Kidney (tissue), 14 donors: Measurements from ENCODE around the gene KREMEN2. TPM values are rescaled to one million over a fixed set of nuclear protein-coding genes. Genes with fewer than 3 reads are reported as not detected.

Experiments used
- DNase-seq, 5 donors: peaks; one replicate each; pipeline ENCODE4 v3.0.0-alpha.2; 2013 to 2020
- FAIRE-seq: peaks from 2 replicates; lab custom pipeline; 2012; peaks lifted over from hg19 to GRCh38; lab: Jason Lieb, UNC
- H3K27ac ChIP-seq, 2 donors: one replicate each; pipeline ENCODE4 v1.7.0; 2013; ENCODE audit warnings: low read depth in 2 of 2, low read length in 2 of 2, inconsistent platforms in 1 of 2
- H3K27me3 ChIP-seq: one replicate; pipeline ENCODE4 v1.7.1; 2013; ENCODE audit warnings: low read length, inconsistent platforms; ENCODE audit not compliant: control insufficient read depth, insufficient read depth
- H3K36me3 ChIP-seq, 3 donors: one replicate each; pipeline versions ENCODE4 v1.7.0 to v1.7.1; 2013; ENCODE audit warnings: low read length in 3 of 3, control low read depth in 1 of 3, inconsistent platforms in 1 of 3; ENCODE audit not compliant: insufficient read depth in 3 of 3, control insufficient read depth in 2 of 3
- H3K4me1 ChIP-seq, 3 donors: one replicate each; pipeline versions ENCODE4 v1.7.0 to v1.7.1; 2013; ENCODE audit warnings: low read length in 3 of 3, inconsistent platforms in 1 of 3, low read depth in 1 of 3; ENCODE audit not compliant: control insufficient read depth in 2 of 3, insufficient read depth in 2 of 3
- H3K4me3 ChIP-seq, 3 donors: one replicate each; pipeline versions ENCODE4 v1.7.0 to v1.8.1; 2013; ENCODE audit warnings: low read length in 3 of 3, control low read depth in 1 of 3, inconsistent platforms in 1 of 3
- H3K9ac ChIP-seq, 3 donors: one replicate each; pipeline versions ENCODE4 v1.7.0 to v1.7.1; 2013; ENCODE audit warnings: low read length in 3 of 3, control low read depth in 1 of 3, inconsistent platforms in 1 of 3
- H3K9me3 ChIP-seq, 3 donors: one replicate each; pipeline versions ENCODE4 v1.7.0 to v1.7.1; 2013; ENCODE audit warnings: low read length in 3 of 3, control low read depth in 1 of 3, inconsistent platforms in 1 of 3; ENCODE audit not compliant: control insufficient read depth in 2 of 3, insufficient read depth in 1 of 3
- intact Hi-C: fragments of 100-400 bp; cut with DNase I; formaldehyde crosslinking; loops from one replicate; pipeline ENCODE4 v1.11.1; 2022
- polyA plus RNA-seq: library from polyadenylated mRNA; stranded (reverse); fragments of 350-450 nt; fragmentation: Illumina TruSeq; extraction: RNeasy Lipid Tissue Mini Kit (QIAGEN cat#74804); gene quantifications from one replicate; pipeline ENCODE4 v1.2.3, GENCODE V29; 2014; ENCODE audit warnings: low read depth, low replicate concordance; ENCODE audit not compliant: insufficient read depth
- total RNA-seq: library from RNA; stranded (reverse); fragmentation: NEBNext Ultra II Directional; extraction: Animal tissue kit (Norgen Biotek cat#: 25700); gene quantifications from one replicate; pipeline ENCODE4 v1.2.1, GENCODE V29; 2021
- TF ChIP-seq, protein P1 (sequence below): IDR thresholded peaks from 3 replicates; pipeline ENCODE4 v1.5.1; 2012; ENCODE audit warnings: mild to moderate bottlenecking, moderate library complexity, borderline replicate concordance; ENCODE audit not compliant: insufficient read depth; ENCODE audit errors: extremely low read depth
- donor health status: control.
- donor health status: control.
- donor health status: control.
- donor health status: control.
- donor health status: control.
- donor health status: DM: yes; HTN: yes; CAD: no.
- donor health status: Normal renal cell carcinoma (clear cell type).

KREMEN2 gene
- total and polyA plus RNA-seq, 2 donors from 2014 or later: not detected

DNA sequence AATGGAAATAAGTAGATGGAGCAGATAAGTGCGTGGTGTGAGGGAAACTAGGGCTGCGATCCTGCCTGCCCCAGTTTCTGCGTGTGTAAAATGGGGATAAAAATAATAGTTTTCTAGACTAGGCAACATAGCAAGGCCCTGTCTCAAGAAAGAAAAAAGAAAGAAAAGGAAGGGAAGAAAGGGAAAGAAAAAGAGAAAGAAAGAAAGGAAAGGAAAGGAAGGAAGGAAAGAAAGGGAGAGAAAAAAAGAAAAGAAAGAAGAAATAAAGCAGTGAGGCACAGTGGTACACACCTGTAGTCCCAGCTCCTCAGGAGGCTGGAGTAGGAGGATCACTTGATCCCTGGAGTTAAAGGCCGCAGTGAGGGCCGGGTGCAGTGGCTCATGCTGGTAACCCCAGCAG, 18.3 kb downstream of the KREMEN2 start:
- intact Hi-C loops: no loop called here
- FAIRE-seq (no peak), DNase-seq (no peak)
- Histone ChIP-seq H3K27me3 (no peaks in the 10 kb centered on the region), H3K9ac (no peak overlapping the region), H3K9me3 (no peaks in the 10 kb centered on the region), H3K27ac (no peak overlapping the region), H3K36me3 (no peaks in the 10 kb centered on the region), H3K4me1 (peaks cover 0 to 6% (median 0%) of the 10 kb centered on the region in 3 donors), H3K4me3 (no peak overlapping the region)
- TF ChIP-seq, protein P1, sequence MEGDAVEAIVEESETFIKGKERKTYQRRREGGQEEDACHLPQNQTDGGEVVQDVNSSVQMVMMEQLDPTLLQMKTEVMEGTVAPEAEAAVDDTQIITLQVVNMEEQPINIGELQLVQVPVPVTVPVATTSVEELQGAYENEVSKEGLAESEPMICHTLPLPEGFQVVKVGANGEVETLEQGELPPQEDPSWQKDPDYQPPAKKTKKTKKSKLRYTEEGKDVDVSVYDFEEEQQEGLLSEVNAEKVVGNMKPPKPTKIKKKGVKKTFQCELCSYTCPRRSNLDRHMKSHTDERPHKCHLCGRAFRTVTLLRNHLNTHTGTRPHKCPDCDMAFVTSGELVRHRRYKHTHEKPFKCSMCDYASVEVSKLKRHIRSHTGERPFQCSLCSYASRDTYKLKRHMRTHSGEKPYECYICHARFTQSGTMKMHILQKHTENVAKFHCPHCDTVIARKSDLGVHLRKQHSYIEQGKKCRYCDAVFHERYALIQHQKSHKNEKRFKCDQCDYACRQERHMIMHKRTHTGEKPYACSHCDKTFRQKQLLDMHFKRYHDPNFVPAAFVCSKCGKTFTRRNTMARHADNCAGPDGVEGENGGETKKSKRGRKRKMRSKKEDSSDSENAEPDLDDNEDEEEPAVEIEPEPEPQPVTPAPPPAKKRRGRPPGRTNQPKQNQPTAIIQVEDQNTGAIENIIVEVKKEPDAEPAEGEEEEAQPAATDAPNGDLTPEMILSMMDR: no peak

DNA sequence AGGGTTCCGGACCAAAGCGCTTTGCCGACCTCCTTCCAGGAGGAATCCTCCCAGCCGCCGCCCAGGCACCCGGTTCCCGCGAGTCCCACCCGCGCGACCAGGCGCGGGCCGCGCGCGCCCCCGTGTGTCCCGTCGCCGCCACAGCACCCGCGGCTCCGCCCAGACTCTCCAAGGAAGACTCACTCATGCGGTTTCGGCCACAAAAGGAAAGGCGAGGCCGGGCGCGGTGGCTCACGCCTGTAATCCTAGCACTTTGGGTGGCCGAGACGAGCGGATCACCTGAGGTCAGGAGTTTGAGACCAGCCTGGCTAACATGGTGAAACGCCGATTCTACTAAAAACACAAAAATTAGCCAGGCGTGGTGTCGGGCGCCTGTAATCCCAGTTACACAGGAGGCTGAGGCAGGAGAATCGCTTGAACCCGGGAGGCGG, 19.6 kb downstream of the KREMEN2 start:
- TF ChIP-seq, protein P1: peak; percentile 89
- Histone ChIP-seq H3K4me1 (peaks cover 0 to 6% (median 0%) of the 10 kb centered on the region in 3 donors), H3K9me3 (no peaks in the 10 kb centered on the region), H3K27me3 (no peaks in the 10 kb centered on the region), H3K4me3 (no peak overlapping the region), H3K36me3 (no peaks in the 10 kb centered on the region), H3K27ac (no peak overlapping the region), H3K9ac (no peak overlapping the region)
- FAIRE-seq: no peak
- intact Hi-C loops: no loop called here
- DNase-seq: peak; percentile 85 to 93 (median 91)

DNA sequence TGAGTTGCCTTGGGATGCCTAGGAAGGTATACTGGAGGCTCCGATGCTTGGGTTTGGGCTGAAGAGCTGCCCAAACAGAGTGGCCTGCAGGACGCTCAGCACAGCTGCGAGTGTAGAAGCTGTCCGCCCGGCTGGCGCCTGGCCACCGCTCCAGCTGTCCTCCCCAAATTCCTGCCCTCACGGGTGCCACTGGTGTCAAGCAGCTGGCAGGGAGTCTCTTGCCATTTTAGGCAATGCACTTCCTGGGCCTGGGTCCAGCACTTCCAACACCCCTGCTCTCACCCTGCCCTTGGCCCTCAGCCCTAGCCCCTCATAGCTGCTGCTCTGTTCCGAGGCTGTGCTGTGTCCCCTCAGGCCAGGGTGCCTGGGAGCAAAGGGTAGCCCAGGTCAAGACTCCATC, 21.4 kb downstream of the KREMEN2 start:
- no peaks in the 10 kb centered on the region for H3K27me3 ChIP-seq
- DNase-seq (peak in 1 of 5 donors; percentile 78), FAIRE-seq (no peak)
- H3K27ac ChIP-seq: no peak overlapping the region
- no peak overlapping the region for H3K4me3 ChIP-seq
- H3K9ac ChIP-seq: no peak overlapping the region
- H3K4me1 ChIP-seq: peaks cover 0 to 3% (median 0%) of the 10 kb centered on the region in 3 donors
- no peaks in the 10 kb centered on the region for H3K36me3 ChIP-seq
- intact Hi-C loops: no loop called here
- no peaks in the 10 kb centered on the region for H3K9me3 ChIP-seq
- TF ChIP-seq, protein P1: no peak

DNA sequence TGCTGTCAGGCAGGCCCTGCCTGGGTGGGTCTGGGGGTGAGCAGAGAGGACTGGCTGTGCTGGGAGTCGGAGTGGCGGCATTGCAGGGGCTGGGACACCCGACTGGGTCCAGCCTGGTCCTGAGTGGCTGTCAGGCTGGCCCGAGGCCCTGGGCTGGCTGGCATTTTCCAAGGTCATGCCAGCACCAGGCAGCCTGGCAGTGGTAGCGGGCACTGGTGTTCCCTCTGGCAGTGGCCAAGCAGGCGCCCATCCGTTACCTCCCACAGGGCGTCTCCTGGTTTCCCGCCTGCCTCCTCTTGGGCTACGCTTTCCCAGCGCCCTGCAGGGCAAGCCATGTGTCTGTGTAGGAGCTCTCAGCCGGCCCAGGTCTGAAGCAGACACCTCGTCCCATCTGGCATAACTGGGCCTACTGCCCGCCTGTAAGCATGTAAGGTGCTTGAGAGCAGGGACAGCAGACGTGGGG, 21.8 kb downstream of the KREMEN2 start:
- no peaks in the 10 kb centered on the region for H3K9me3 ChIP-seq
- TF ChIP-seq, protein P1: no peak
- H3K4me3 ChIP-seq: no peak overlapping the region
- intact Hi-C loops: no loop called here
- H3K9ac ChIP-seq: no peak overlapping the region
- DNase-seq: no peak
- peaks cover 0 to under 1% (median 0%) of the 10 kb centered on the region in 3 donors for H3K4me1 ChIP-seq
- H3K36me3 ChIP-seq: no peaks in the 10 kb centered on the region
- H3K27ac ChIP-seq: no peak overlapping the region
- no peaks in the 10 kb centered on the region for H3K27me3 ChIP-seq
- no peak for FAIRE-seq
